ENCODE measurements around the gene AMN. TPM values are rescaled to one million over a fixed set of nuclear protein-coding genes. Genes with fewer than 3 reads are reported as not detected.

AMN gene
- total and polyA plus RNA-seq, 2 experiments from 2014 or later: 169 to 247 TPM

DNA sequence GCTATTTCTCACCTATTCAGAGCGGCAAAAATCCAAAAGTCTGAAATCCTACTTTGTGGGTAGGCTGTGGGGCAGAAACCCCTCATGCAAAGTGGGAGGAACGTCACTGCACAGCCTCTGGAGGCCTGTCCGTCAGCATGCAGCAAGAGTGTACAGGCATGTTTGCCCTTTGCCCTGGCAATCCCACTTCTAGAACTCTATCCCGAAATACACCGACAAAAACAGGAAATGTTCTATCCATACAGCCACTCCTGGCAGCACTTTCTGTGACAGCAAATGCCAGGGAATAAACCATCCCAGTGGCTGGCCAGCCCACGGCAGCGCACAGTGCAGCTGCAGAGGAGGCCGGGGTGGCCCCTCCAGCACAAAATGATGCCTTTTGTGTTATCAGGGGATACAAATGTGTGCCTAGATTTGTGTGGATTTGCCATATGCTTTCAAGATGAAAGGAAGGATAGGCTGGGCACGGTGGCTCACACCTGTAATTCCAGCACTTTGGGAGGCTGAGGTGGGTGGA lies 39.7 kb downstream of the AMN start:
- H3K27ac ChIP-seq: no peak overlapping the region
- H3K79me2 ChIP-seq: no peaks in the 10 kb centered on the region
- H3K4me1 ChIP-seq (ENCODE audit: insufficient read depth): no peaks in the 10 kb centered on the region
- no peak overlapping the region for H3K4me2 ChIP-seq
- H2AFZ ChIP-seq: no peak overlapping the region
- WGBS (ENCODE audit: low lambda C conversion rate, missing lambda C conversion rate): 90% methylated on average over 9 of the region's 9 CpGs
- no peaks in the 10 kb centered on the region for H3K9me3 ChIP-seq (ENCODE audit: low read depth)
- no peak for TF ChIP-seq EZH2phosphoT487 (IDR thresholded peaks at IDR 0.05; ENCODE audit: low read depth, severe bottlenecking, unreplicated experiment)
- TF ChIP-seq, protein P1, sequence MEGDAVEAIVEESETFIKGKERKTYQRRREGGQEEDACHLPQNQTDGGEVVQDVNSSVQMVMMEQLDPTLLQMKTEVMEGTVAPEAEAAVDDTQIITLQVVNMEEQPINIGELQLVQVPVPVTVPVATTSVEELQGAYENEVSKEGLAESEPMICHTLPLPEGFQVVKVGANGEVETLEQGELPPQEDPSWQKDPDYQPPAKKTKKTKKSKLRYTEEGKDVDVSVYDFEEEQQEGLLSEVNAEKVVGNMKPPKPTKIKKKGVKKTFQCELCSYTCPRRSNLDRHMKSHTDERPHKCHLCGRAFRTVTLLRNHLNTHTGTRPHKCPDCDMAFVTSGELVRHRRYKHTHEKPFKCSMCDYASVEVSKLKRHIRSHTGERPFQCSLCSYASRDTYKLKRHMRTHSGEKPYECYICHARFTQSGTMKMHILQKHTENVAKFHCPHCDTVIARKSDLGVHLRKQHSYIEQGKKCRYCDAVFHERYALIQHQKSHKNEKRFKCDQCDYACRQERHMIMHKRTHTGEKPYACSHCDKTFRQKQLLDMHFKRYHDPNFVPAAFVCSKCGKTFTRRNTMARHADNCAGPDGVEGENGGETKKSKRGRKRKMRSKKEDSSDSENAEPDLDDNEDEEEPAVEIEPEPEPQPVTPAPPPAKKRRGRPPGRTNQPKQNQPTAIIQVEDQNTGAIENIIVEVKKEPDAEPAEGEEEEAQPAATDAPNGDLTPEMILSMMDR (IDR thresholded peaks at IDR 0.05; ENCODE audit: poor library complexity): no peak
- no peak for TF ChIP-seq EZH2 (IDR thresholded peaks at IDR 0.05; ENCODE audit: borderline replicate concordance)
- H4K20me1 ChIP-seq (ENCODE audit: insufficient read depth, poor library complexity, severe bottlenecking): no peaks in the 10 kb centered on the region
- no peaks in the 10 kb centered on the region for H3K27me3 ChIP-seq
- H3K4me3 ChIP-seq: no peak overlapping the region
- DNase-seq (ENCODE audit: low spot score): no peak
- no peaks in the 10 kb centered on the region for H3K36me3 ChIP-seq (replicated peaks; ENCODE audit: insufficient read depth, low read depth)
- H3K9me2 ChIP-seq (replicated peaks; ENCODE audit: insufficient read depth): no peaks in the 10 kb centered on the region

DNA sequence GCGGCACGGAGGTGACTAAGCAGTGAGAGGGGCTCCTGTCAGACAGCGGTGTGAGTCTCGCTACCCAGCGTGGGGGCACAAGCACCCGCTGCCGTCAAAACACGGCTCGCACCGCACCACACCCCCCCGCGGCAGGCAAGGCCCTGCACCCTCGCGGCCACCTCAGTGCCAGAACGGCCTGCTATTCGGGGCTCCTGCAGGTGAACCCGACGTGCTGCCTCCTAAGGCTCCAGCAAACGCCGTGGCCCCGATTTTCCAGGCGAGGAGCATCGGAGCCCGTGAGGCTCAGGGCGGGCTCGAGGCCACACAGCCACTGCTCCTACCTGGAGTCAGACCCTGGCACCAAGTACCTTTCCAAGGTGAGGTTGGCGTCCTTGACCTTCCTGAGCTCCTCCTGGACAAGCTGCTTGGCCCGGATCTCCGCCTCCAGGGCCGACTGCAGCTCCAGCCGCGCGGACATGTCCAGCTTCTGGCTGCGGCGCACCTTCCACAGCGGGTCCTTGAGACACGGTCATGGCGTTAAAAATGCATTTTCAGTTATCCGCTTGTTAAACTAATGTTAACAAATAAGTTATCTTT lies 41.8 kb downstream of the AMN start:
- H2AFZ ChIP-seq: no peak overlapping the region
- H3K4me2 ChIP-seq: no peak overlapping the region
- H3K4me3 ChIP-seq: no peak overlapping the region
- H3K36me3 ChIP-seq (replicated peaks; ENCODE audit: insufficient read depth, low read depth): no peaks in the 10 kb centered on the region
- TF ChIP-seq EZH2 (IDR thresholded peaks at IDR 0.05; ENCODE audit: borderline replicate concordance) (no peak), EZH2phosphoT487 (IDR thresholded peaks at IDR 0.05; ENCODE audit: low read depth, severe bottlenecking, unreplicated experiment) (no peak)
- TF ChIP-seq, protein P1 (IDR thresholded peaks at IDR 0.05; ENCODE audit: poor library complexity): no peak
- no peaks in the 10 kb centered on the region for H3K79me2 ChIP-seq
- 98% methylated on average over 39 of the region's 39 CpGs for WGBS (ENCODE audit: low lambda C conversion rate, missing lambda C conversion rate)
- no peak for DNase-seq (ENCODE audit: low spot score)
- H3K4me1 ChIP-seq (ENCODE audit: insufficient read depth): no peaks in the 10 kb centered on the region
- no peaks in the 10 kb centered on the region for H3K27me3 ChIP-seq
- H3K27ac ChIP-seq: no peak overlapping the region
- no peaks in the 10 kb centered on the region for H3K9me3 ChIP-seq (ENCODE audit: low read depth)
- H4K20me1 ChIP-seq (ENCODE audit: insufficient read depth, poor library complexity, severe bottlenecking): no peaks in the 10 kb centered on the region
- H3K9me2 ChIP-seq (replicated peaks; ENCODE audit: insufficient read depth): no peaks in the 10 kb centered on the region

DNA sequence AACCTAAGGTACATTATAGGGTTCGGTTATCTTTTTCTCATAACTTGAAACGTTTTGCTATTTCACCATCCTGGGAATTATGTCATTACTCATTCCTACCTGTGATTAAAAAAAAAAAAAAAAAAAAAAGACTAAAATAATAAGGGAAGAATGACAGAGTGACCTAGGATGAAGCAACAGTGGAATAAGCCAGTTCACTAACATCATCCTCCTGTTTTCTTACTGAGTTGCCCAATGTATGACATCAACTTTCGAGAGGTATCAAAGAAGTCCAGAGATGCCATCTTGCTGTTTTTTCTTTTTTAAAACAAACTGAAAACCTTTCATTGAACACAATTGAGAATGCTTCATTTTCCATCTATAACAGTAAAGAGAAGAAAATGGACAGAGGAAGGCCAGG lies 42.8 kb downstream of the AMN start:
- Histone ChIP-seq H3K9me3 (ENCODE audit: low read depth) (no peaks in the 10 kb centered on the region), H3K9me2 (replicated peaks; ENCODE audit: insufficient read depth) (no peaks in the 10 kb centered on the region), H3K36me3 (replicated peaks; ENCODE audit: insufficient read depth, low read depth) (no peaks in the 10 kb centered on the region), H3K79me2 (no peaks in the 10 kb centered on the region), H2AFZ (no peak overlapping the region), H3K27me3 (no peaks in the 10 kb centered on the region), H3K4me2 (no peak overlapping the region), H4K20me1 (ENCODE audit: insufficient read depth, poor library complexity, severe bottlenecking) (no peaks in the 10 kb centered on the region), H3K4me1 (ENCODE audit: insufficient read depth) (no peaks in the 10 kb centered on the region), H3K4me3 (no peak overlapping the region), H3K27ac (no peak overlapping the region)
- WGBS (ENCODE audit: low lambda C conversion rate, missing lambda C conversion rate): 93% methylated on average over 3 of the region's 3 CpGs
- TF ChIP-seq EZH2 (IDR thresholded peaks at IDR 0.05; ENCODE audit: borderline replicate concordance) (no peak), EZH2phosphoT487 (IDR thresholded peaks at IDR 0.05; ENCODE audit: low read depth, severe bottlenecking, unreplicated experiment) (no peak)
- TF ChIP-seq, protein P1 (IDR thresholded peaks at IDR 0.05; ENCODE audit: poor library complexity): no peak
- DNase-seq (ENCODE audit: low spot score): no peak
